Measurements from ENCODE around the gene CYP4X1.
"Not testable (repeated sequence)": the region's sequence is repeated elsewhere in the genome, so short reads cannot be mapped to it uniquely, and the experiment has no call there.

The CYP4X1 gene

DNA sequence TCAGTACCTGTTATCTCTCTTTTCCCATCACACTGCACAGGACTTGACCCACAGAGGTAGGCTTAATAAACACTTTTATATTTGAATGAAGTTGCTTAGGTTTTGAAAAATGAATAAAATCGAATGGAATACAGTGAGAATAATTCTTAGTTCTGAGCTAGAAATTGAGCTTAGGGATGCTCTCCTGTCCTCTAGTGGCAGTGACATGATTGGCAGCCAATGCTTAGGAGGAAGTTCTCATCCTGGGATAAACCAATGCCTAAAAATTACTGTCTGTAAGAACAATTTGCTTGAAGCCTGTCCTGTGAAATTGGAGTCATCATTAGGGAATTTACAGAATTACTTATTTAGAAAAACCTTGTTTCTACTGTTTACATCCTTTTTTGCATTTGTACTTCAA is 21.3 kb upstream of the CYP4X1 start:
- no peak for DNase-seq (ENCODE audit: low read depth)
- TF ChIP-seq, protein P1, sequence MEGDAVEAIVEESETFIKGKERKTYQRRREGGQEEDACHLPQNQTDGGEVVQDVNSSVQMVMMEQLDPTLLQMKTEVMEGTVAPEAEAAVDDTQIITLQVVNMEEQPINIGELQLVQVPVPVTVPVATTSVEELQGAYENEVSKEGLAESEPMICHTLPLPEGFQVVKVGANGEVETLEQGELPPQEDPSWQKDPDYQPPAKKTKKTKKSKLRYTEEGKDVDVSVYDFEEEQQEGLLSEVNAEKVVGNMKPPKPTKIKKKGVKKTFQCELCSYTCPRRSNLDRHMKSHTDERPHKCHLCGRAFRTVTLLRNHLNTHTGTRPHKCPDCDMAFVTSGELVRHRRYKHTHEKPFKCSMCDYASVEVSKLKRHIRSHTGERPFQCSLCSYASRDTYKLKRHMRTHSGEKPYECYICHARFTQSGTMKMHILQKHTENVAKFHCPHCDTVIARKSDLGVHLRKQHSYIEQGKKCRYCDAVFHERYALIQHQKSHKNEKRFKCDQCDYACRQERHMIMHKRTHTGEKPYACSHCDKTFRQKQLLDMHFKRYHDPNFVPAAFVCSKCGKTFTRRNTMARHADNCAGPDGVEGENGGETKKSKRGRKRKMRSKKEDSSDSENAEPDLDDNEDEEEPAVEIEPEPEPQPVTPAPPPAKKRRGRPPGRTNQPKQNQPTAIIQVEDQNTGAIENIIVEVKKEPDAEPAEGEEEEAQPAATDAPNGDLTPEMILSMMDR (IDR thresholded peaks at IDR 0.05; ENCODE audit: low read length, missing control alignments), result peak; percentile 19
- H3K4me3 ChIP-seq (replicated peaks; ENCODE audit: low read depth, low read length), result no peak overlapping the region

DNA sequence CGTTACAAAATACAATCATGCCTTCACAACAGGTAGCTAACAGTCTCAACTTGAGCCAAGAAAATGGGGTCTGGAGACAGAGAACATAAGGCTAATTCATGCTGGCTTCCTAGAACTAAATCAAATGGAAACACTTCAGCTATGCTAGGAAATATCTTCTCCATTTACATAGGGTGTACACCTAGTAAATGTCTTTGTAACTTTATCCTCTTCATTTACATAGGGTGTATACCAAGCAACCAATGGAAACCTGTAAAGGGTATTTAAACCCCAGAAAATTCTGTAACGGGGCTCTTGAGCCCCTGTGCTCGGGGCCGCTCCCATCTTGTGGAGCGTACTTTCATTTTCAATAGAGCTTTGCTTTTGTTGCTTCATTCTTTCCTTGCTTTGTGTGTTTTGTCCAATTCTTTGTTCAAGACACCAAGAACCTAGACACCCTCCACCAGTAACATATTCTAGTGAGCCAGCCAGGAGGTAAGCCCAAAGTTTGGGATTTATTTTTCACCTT is 19.5 kb upstream of the CYP4X1 start:
- DNase-seq (ENCODE audit: low read depth), result no peak
- H3K4me3 ChIP-seq (replicated peaks; ENCODE audit: low read depth, low read length), result no peak overlapping the region
- TF ChIP-seq, protein P1 (IDR thresholded peaks at IDR 0.05; ENCODE audit: low read length, missing control alignments), result no peak

DNA sequence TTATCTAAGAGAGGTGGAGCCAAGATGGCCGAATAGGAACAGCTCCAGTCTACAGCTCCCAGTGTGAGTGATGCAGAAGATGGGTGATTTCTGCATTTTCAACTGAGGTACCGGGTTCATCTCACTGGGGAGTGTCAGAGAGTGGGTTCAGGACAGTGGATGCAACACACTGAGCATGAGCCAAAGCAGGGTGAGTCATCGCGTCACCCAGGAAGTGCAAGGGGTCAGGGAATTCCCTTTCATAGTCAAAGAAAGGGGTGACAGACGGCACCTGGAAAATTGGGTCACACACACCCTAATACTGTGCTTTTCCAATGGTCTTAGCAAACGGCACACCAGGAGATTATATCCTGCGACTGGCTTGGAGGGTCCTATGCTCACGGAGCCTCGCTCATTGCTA is 17.0 kb upstream of the CYP4X1 start:
- not testable (repeated sequence) for DNase-seq (ENCODE audit: low read depth)

DNA sequence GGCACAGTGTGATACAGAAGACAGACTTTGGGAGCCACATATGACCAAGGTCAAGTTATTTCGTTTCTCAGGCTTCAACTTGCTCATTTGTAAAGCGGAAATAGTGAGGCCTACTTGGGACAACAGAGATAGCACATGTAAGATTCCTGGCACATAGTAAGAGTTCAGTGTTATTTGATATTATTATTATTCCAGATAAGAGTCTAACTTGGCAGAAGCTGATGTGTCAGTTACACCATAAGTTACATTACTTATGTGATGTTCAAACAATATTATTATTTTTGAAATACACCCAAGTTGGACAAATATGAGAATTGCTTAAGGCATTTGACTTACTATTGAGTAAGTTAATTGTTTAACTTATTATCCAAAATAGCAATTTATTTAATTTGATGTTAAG is 10.2 kb upstream of the CYP4X1 start:
- H3K4me3 ChIP-seq (replicated peaks; ENCODE audit: low read depth, low read length), result no peak overlapping the region
- DNase-seq (ENCODE audit: low read depth), result peak; percentile 63
- TF ChIP-seq, protein P1 (IDR thresholded peaks at IDR 0.05; ENCODE audit: low read length, missing control alignments), result no peak

More for the DNA sequence above, 17.0 kb upstream of the CYP4X1 start:
- not testable (repeated sequence) for H3K4me3 ChIP-seq (replicated peaks; ENCODE audit: low read depth, low read length)

DNA sequence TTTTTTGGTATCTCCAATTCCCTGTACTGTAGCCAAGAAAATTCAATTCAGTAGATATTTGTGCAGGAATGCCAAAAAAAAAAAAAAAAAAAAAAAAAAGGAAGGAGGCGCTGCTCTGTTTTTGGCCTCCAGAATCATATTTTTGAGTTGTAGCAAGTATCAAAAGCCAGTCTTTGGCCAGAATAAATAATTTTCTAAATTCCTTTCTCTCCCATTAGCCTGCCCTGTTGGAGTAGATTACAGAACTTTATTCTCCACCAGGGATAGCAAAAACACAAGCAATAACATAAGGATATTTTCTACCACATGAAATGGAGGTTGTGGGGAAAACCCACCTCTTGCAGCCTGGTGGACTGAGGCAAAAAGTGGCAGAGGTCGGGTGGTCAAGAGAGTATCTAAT is 2.4 kb upstream of the CYP4X1 start:
- TF ChIP-seq, protein P1 (IDR thresholded peaks at IDR 0.05; ENCODE audit: low read length, missing control alignments), result no peak
- no peak for DNase-seq (ENCODE audit: low read depth)
- H3K4me3 ChIP-seq (replicated peaks; ENCODE audit: low read depth, low read length), result no peak overlapping the region

DNA sequence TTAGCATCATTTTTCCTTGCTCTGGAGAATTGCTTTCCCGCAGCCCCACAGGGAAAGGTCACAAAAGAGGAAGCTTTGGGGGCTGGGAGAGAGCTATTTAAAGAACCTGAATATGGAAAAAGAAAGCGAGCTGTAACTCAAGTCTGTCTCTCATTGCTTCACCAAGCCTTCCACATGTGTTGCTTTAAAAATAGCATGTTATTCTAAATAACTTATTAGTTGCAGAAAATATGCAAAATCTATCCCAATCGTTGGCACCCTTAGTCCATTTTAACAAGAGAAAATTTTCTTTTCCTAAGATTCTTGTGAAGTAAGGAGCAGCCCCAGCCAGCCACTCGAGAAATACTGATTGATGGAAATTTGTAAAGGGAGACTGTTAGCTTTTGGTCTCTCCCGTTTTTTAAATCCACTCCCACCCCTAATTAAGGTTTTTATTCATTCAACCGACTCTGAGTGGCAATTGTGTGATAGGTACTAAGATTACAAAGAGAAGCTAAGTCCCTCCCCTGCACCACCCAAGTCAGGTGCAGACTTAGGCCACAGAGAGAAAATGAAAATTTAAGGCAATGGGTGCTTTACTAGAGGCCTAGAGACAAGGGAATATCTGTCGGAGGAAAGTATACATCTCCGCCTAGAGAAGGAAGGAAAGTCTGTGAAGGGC is 802 bp downstream of the CYP4X1 start:
- DNase-seq (ENCODE audit: low read depth), result peak; percentile 11
- peak overlapping the region; percentile 46 for H3K4me3 ChIP-seq (replicated peaks; ENCODE audit: low read depth, low read length)
- TF ChIP-seq, protein P1 (IDR thresholded peaks at IDR 0.05; ENCODE audit: low read length, missing control alignments), result no peak

DNA sequence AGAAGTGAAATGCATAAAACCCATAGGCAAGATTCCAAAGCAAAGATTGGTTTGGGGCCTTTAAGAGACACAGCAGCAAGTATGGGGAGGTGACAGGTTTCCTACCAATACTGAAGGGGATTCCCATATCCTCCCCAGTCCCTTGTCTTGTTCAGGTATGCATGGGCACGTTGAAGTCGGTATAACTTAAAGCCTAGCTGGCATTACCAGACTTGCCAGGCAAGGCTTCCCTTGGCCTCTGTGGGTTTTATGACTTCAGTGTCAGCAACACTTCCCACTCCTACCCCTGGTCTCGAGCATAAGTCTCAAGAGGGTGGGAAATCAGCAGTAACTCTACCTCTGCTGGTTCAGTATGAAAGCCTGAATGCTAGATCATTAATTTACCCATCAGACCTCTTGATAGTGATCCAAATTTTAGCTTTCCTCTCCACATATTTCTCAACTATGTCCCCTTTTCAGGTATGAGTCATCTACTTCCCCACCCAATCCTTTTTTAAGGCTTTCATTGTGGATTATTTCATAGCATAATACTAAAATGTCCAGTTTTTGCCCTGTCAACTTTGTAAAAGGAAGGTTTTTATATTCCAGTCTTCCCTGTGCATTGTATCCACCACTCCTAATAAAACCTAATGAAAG is 6.8 kb downstream of the CYP4X1 start:
- DNase-seq (ENCODE audit: low read depth), result peak; percentile 44
- TF ChIP-seq, protein P1 (IDR thresholded peaks at IDR 0.05; ENCODE audit: low read length, missing control alignments), result no peak
- H3K4me3 ChIP-seq (replicated peaks; ENCODE audit: low read depth, low read length), result no peak overlapping the region

Measured in fibroblast of pulmonary artery (primary cell).